ENCODE measurements around the gene DIABLO. TPM values are rescaled to one million over a fixed set of nuclear protein-coding genes. Genes with fewer than 3 reads are reported as not detected.

DIABLO gene
- total RNA-seq, 1 experiment from 2014 or later, result 60.1 TPM

GRCh38 chr12:122243965-122244364, 18.1 kb upstream of the DIABLO start:
- POLR2A ChIA-PET, result no interaction called here
- H3K79me2 ChIP-seq (ENCODE audit: insufficient read depth, low read length), result no peaks in the 10 kb centered on the region
- DNase-seq (ENCODE audit: low read depth, low spot score) (no peak), ATAC-seq (no peak)
- H3K36me3 ChIP-seq (ENCODE audit: control insufficient read depth in 1 of 2, insufficient read depth in 2 of 2, low read length in 2 of 2), result peaks cover 0 to 2% of the 10 kb centered on the region in 2 experiments; a peak in 1 of 4 replicates
- H3K9ac ChIP-seq (ENCODE audit: low read length), result no peak overlapping the region
- CTCF ChIA-PET, result no interaction called here
- no peak overlapping the region for H3K4me2 ChIP-seq (ENCODE audit: low read length)
- no peak overlapping the region for H2AFZ ChIP-seq (ENCODE audit: low read depth, low read length, poor library complexity, severe bottlenecking)
- intact Hi-C loops (cut with micrococcal nuclease), result no loop called here
- H3K9me3 ChIP-seq (ENCODE audit: control insufficient read depth in 1 of 2, insufficient read depth in 1 of 2, low read depth in 1 of 2, low read length in 2 of 2), result no peaks in the 10 kb centered on the region
- H4K20me1 ChIP-seq (ENCODE audit: insufficient read depth), result no peaks in the 10 kb centered on the region
- RAD21 ChIA-PET (ENCODE audit: low non-redundant PET in 1 of 2, low total read pairs in 2 of 2, uncharacterized antibody in 2 of 2, unreplicated experiment in 2 of 2), result no interaction called here
- no peaks in the 10 kb centered on the region for H3K27me3 ChIP-seq (ENCODE audit: insufficient read depth, low read length)
- no peaks in the 10 kb centered on the region for H3K4me1 ChIP-seq (ENCODE audit: control insufficient read depth in 1 of 2, insufficient read depth in 2 of 2, low read length in 2 of 2)
- no peaks in the 10 kb centered on the region for H3K9me2 ChIP-seq (ENCODE audit: insufficient read depth)
- H3K27ac ChIP-seq (ENCODE audit: low read depth, low read length), result no peak overlapping the region
- BruUV-seq (replicated peaks), result no TSS peak
- TF ChIP-seq EGR1 (IDR thresholded peaks at IDR 0.05; ENCODE audit: low read depth) (no peak), SIN3A (IDR thresholded peaks at IDR 0.05; ENCODE audit: low read depth) (no peak), EZH2 (IDR thresholded peaks at IDR 0.05) (no peak), ZFX (IDR thresholded peaks at IDR 0.05) (no peak), CEBPB (IDR thresholded peaks at IDR 0.05; ENCODE audit: low read depth) (no peak), EZH2phosphoT487 (IDR thresholded peaks at IDR 0.05; ENCODE audit: borderline replicate concordance) (no peak), JUND (IDR thresholded peaks at IDR 0.05) (no peak), TCF7L2 (IDR thresholded peaks at IDR 0.05; ENCODE audit: borderline replicate concordance, extremely low read depth, insufficient read depth, insufficient read length) (no peak)
- no peak overlapping the region for H3K4me3 ChIP-seq (replicated peaks in 1 of 2; ENCODE audit: low read depth in 1 of 2, low read length in 2 of 2)

GRCh38 chr12:122238861-122239260, 13.0 kb upstream of the DIABLO start:
- POLR2A ChIA-PET, result no interaction called here
- H4K20me1 ChIP-seq (ENCODE audit: insufficient read depth), result no peaks in the 10 kb centered on the region
- H3K4me2 ChIP-seq (ENCODE audit: low read length), result no peak overlapping the region
- H3K9ac ChIP-seq (ENCODE audit: low read length), result no peak overlapping the region
- no peak overlapping the region for H3K27ac ChIP-seq (ENCODE audit: low read depth, low read length)
- TF ChIP-seq POLR2AphosphoS5 (IDR thresholded peaks at IDR 0.05; ENCODE audit: low read depth, low read length), result no peak
- no peak for TF ChIP-seq EZH2phosphoT487 (IDR thresholded peaks at IDR 0.05; ENCODE audit: borderline replicate concordance)
- TF ChIP-seq SRF (IDR thresholded peaks at IDR 0.05; ENCODE audit: low read depth), result no peak
- TF ChIP-seq ZBTB33 (IDR thresholded peaks at IDR 0.05; ENCODE audit: extremely low read depth, insufficient replicate concordance, low read length), result no peak
- no peak for TF ChIP-seq ZNF274 (IDR thresholded peaks at IDR 0.05; ENCODE audit: low read depth, low read length)
- no peak for TF ChIP-seq CTCF (IDR thresholded peaks at IDR 0.05 in 2 of 3, conservative IDR thresholded peaks at IDR 0.05 in 1 of 3; ENCODE audit: borderline replicate concordance in 1 of 3, insufficient read depth in 1 of 3, low read depth in 2 of 3, low read length in 2 of 3)
- no peak for TF ChIP-seq SIN3A (IDR thresholded peaks at IDR 0.05; ENCODE audit: low read depth)
- no peak for TF ChIP-seq POLR2A (IDR thresholded peaks at IDR 0.05; ENCODE audit: borderline replicate concordance, extremely low read depth, insufficient read depth, insufficient read length)
- TF ChIP-seq CBX3 (IDR thresholded peaks at IDR 0.05; ENCODE audit: low read depth), result no peak
- no peak for ATAC-seq
- H3K4me3 ChIP-seq (replicated peaks in 1 of 2; ENCODE audit: low read depth in 1 of 2, low read length in 2 of 2), result no peak overlapping the region
- RAD21 ChIA-PET (ENCODE audit: low non-redundant PET in 1 of 2, low total read pairs in 2 of 2, uncharacterized antibody in 2 of 2, unreplicated experiment in 2 of 2), result no interaction called here
- no TSS peak for BruUV-seq (replicated peaks)
- H3K9me2 ChIP-seq (ENCODE audit: insufficient read depth), result no peaks in the 10 kb centered on the region
- no peaks in the 10 kb centered on the region for H3K9me3 ChIP-seq (ENCODE audit: control insufficient read depth in 1 of 2, insufficient read depth in 1 of 2, low read depth in 1 of 2, low read length in 2 of 2)
- H3K27me3 ChIP-seq (ENCODE audit: insufficient read depth, low read length), result no peaks in the 10 kb centered on the region
- H3K79me2 ChIP-seq (ENCODE audit: insufficient read depth, low read length), result no peaks in the 10 kb centered on the region
- intact Hi-C loops (cut with micrococcal nuclease), result no loop called here
- H3K36me3 ChIP-seq (ENCODE audit: control insufficient read depth in 1 of 2, insufficient read depth in 2 of 2, low read length in 2 of 2), result peaks cover 0 to 4% of the 10 kb centered on the region in 2 experiments; a peak in 1 of 4 replicates
- DNase-seq (ENCODE audit: low read depth, low spot score), result no peak
- CTCF ChIA-PET, result no interaction called here
- H2AFZ ChIP-seq (ENCODE audit: low read depth, low read length, poor library complexity, severe bottlenecking), result no peak overlapping the region
- H3K4me1 ChIP-seq (ENCODE audit: control insufficient read depth in 1 of 2, insufficient read depth in 2 of 2, low read length in 2 of 2), result no peaks in the 10 kb centered on the region

Measured in HCT116 (cell line).